Body of pancreas (tissue), 4 donors: ENCODE results near the gene SELENOO.

Experiments used
- POLR2A ChIP-seq, 3 donors: fragments of 450-650 bp; IDR thresholded peaks; one replicate each; pipeline ENCODE4 v1.6.1; 2016; ENCODE audit warnings: antibody characterized with exemption in 3 of 3, mild to moderate bottlenecking in 2 of 3
- TF ChIP-seq, protein P1 (sequence below), 7 experiments: fragments of 450-650 bp in 4 of 7; fragments of 200-600 bp in 3 of 7; sonication (generic) in 3 of 7; IDR thresholded peaks; one replicate each; pipeline ENCODE4 v1.5.1; 2016 to 2019; ENCODE audit warnings: antibody characterized with exemption in 7 of 7

DNA sequence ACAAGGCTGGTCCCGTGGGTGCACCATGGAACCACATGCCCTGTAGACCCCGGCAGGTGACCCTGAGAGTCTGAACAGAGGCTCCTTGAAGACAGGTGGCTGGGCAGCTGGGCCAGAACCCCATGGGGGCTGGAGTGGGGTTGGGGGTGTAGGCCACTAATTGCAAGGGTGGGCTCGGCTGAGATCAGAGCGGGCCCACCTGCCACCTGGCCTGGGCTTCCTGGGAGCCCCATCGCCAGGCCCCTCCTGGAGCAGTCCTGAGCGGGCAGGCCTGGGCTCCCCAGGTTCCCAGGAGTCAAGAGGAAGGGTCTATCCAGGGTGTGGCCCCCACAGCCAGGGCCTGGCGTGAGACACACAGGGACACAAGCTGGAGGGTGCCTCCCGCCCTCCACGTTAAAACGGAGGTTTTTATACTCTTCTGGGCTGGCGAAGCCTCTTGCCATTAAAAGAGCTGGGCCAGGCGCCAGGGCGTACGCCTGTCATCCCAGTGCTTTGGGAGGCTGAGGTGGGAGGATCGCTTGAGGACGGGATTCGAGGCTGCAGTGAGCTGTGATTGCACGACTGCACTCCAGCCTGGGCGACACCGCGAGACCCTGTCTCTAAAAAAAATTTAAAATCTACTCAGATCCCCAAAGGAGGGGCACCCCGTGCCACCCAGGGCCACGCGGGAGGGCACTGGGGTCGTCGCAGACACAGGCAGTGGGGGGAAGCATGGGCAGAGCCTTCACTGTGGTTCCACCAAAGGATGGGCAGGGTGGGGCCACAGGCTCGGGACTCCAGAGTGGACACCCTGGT, 19.9 kb upstream of the SELENOO start:
- TF ChIP-seq, protein P1, sequence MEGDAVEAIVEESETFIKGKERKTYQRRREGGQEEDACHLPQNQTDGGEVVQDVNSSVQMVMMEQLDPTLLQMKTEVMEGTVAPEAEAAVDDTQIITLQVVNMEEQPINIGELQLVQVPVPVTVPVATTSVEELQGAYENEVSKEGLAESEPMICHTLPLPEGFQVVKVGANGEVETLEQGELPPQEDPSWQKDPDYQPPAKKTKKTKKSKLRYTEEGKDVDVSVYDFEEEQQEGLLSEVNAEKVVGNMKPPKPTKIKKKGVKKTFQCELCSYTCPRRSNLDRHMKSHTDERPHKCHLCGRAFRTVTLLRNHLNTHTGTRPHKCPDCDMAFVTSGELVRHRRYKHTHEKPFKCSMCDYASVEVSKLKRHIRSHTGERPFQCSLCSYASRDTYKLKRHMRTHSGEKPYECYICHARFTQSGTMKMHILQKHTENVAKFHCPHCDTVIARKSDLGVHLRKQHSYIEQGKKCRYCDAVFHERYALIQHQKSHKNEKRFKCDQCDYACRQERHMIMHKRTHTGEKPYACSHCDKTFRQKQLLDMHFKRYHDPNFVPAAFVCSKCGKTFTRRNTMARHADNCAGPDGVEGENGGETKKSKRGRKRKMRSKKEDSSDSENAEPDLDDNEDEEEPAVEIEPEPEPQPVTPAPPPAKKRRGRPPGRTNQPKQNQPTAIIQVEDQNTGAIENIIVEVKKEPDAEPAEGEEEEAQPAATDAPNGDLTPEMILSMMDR (IDR thresholded peaks at IDR 0.05) = no peak
- TF ChIP-seq POLR2A (IDR thresholded peaks at IDR 0.05) = no peak
